K562 (cell line): Measurements from ENCODE around the gene YTHDF1. TPM values are rescaled to one million over a fixed set of nuclear protein-coding genes. Genes with fewer than 3 reads are reported as not detected.
A peak's percentile ranks its signal among the peaks of the same experiment; 100 is the strongest.

Experiments
- ATAC-seq: fragments of 200-7000 bp; cut with Tn5 transposase; 3 replicates; pipeline ENCODE4 v1.9.1; 2020; ENCODE audit warnings: moderate library complexity
- BruUV-seq: library from RNA; stranded (reverse); fragments of 400-500 nt; replicated peaks from 2 replicates; lab custom pipeline; 2021; lab: Mats Ljungman, UMichigan
- CTCF ChIA-PET: fragments of 300-600 bp; formaldehyde crosslinking; extraction: SDS; loops from one replicate; lab custom pipeline; 2021; ENCODE audit warnings: low intra/inter-chr PET ratio; lab: Yijun Ruan, JAX
- POLR2A ChIA-PET: fragments of 300-600, 350-650 bp; sonication (Branson Sonifier 250); formaldehyde crosslinking; extraction: SDS; loops from one replicate; lab custom pipeline; 2021; ENCODE audit warnings: antibody characterized with exemption, inconsistent platforms; lab: Yijun Ruan, JAX
- DNase-seq, 4 experiments: peaks; one replicate each; pipeline versions ENCODE4 v3.0.0 to v3.0.0-alpha.2; 2011 to 2018; ENCODE audit warnings: low spot score in 3 of 4, mixed read lengths in 3 of 4; ENCODE audit errors: extremely low read depth in 1 of 4
- FAIRE-seq: peaks from 2 replicates; lab custom pipeline; 2011; peaks lifted over from hg19 to GRCh38; lab: Jason Lieb, UNC
- H2AFZ ChIP-seq: 2 replicates; pipeline ENCODE4 v1.6.0; 2011; ENCODE audit warnings: low read depth, low read length, control low read depth, inconsistent platforms
- H3K27ac ChIP-seq: fragments of 200-600 bp; 3 replicates; pipeline ENCODE4 v1.8.0; 2011; ENCODE audit warnings: low read depth, mild to moderate bottlenecking, control low read depth, inconsistent platforms, low read length, moderate library complexity, mixed read lengths; ENCODE audit errors: extremely low read depth
- H3K27me3 ChIP-seq, 2 experiments: fragments of 300-600 bp in 1 of 2; 2 replicates in 1 of 2; 3 replicates in 1 of 2; pipeline versions ENCODE4 v1.6.0 to v1.8.0; 2011; ENCODE audit warnings: inconsistent platforms in 2 of 2, low read length in 2 of 2, mild to moderate bottlenecking in 1 of 2, mixed read lengths in 1 of 2, moderate library complexity in 1 of 2; ENCODE audit not compliant: control insufficient read depth in 2 of 2, insufficient read depth in 2 of 2
- H3K36me3 ChIP-seq: fragments of 300-600 bp; 3 replicates; pipeline ENCODE4 v1.8.0; 2011; ENCODE audit warnings: mild to moderate bottlenecking, low read length, inconsistent platforms; ENCODE audit not compliant: control insufficient read depth, insufficient read depth
- H3K4me1 ChIP-seq, 2 experiments: fragments of 200-600 bp in 1 of 2; replicated peaks in 1 of 2; 2 replicates in 1 of 2; 3 replicates in 1 of 2; pipeline versions ENCODE4 v1.5.1 to v1.8.0; 2011; ENCODE audit warnings: inconsistent platforms in 2 of 2, low read length in 2 of 2, mild to moderate bottlenecking in 1 of 2, mixed read lengths in 1 of 2, moderate library complexity in 1 of 2; ENCODE audit not compliant: control insufficient read depth in 2 of 2, insufficient read depth in 2 of 2
- H3K4me2 ChIP-seq: 2 replicates; pipeline ENCODE4 v1.6.1; 2011; ENCODE audit warnings: low read length, control low read depth, inconsistent platforms, mixed read lengths; ENCODE audit not compliant: insufficient read depth
- H3K4me3 ChIP-seq: fragments of 200-600 bp; sonication (generic), shearing (Covaris generic); 2 replicates; pipeline ENCODE4 v1.5.1; 2016; ENCODE audit warnings: control low read depth, inconsistent platforms
- H3K79me2 ChIP-seq: fragments of 200-600 bp; 3 replicates; pipeline ENCODE4 v1.8.0; 2011; ENCODE audit warnings: low read length, inconsistent platforms; ENCODE audit not compliant: control insufficient read depth, insufficient read depth
- H3K9ac ChIP-seq, 2 experiments: 2 replicates each; pipeline versions ENCODE4 v1.6.0 to v1.6.1; 2011; ENCODE audit warnings: low read depth in 2 of 2, low read length in 2 of 2, control low read depth in 1 of 2, inconsistent platforms in 1 of 2, mild to moderate bottlenecking in 1 of 2, mixed read lengths in 1 of 2; ENCODE audit not compliant: insufficient read depth in 1 of 2
- H3K9me1 ChIP-seq: one replicate; pipeline ENCODE4 v1.6.0; 2011; ENCODE audit warnings: inconsistent platforms, mild to moderate bottlenecking, low read length, moderate library complexity; ENCODE audit not compliant: control insufficient read depth, insufficient read depth
- H3K9me3 ChIP-seq: replicated peaks from 2 replicates; pipeline ENCODE4 v1.5.1; 2011; ENCODE audit warnings: low read depth, low read length, inconsistent platforms; ENCODE audit not compliant: control insufficient read depth, insufficient read depth
- H4K20me1 ChIP-seq: replicated peaks from 2 replicates; pipeline ENCODE4 v1.6.1; 2011; ENCODE audit warnings: low read length, inconsistent platforms, mixed read lengths; ENCODE audit not compliant: control insufficient read depth, insufficient read depth
- BRCA1 ChIP-seq, 2 experiments: fragments of 450-650 bp in 1 of 2; sonication (generic) in 1 of 2; formaldehyde crosslinking in 1 of 2; IDR thresholded peaks; 2 replicates each; pipeline versions ENCODE4 v1.5.0 to v1.6.1; 2017 to 2020; ENCODE audit warnings: mild to moderate bottlenecking in 1 of 2, missing genetic modification reagents in 1 of 2
- CBX8 ChIP-seq: fragments of 200-600 bp; sonication (generic); IDR thresholded peaks from 2 replicates; pipeline ENCODE4 v1.6.1; 2012; ENCODE audit warnings: borderline replicate concordance, mixed run types, low read depth, mild to moderate bottlenecking, moderate library complexity, mixed read lengths, low read length, control low read depth, inconsistent platforms; ENCODE audit not compliant: poor library complexity, severe bottlenecking; ENCODE audit errors: extremely low read depth
- CEBPB ChIP-seq: fragments of 450-650 bp; IDR thresholded peaks from 2 replicates; pipeline ENCODE4 v1.6.1; 2016; ENCODE audit warnings: missing genetic modification characterization, missing compliant biosample characterization
- CSDE1 ChIP-seq, 2 experiments: fragments of 450-650 bp; IDR thresholded peaks; 2 replicates each; pipeline ENCODE4 v1.6.1; 2016; ENCODE audit warnings: mild to moderate bottlenecking in 1 of 2
- GABPA ChIP-seq: fragments of 200-800 bp; sonication (Bioruptor generic); conservative IDR thresholded peaks from 2 replicates; pipeline ENCODE4 v1.6.1; 2016; ENCODE audit warnings: low read depth, missing genetic modification characterization, missing compliant biosample characterization
- KLF13 ChIP-seq: fragments of 450-650 bp; IDR thresholded peaks from 2 replicates; pipeline ENCODE4 v1.6.1; 2016; ENCODE audit warnings: missing genetic modification characterization, low read depth, mild to moderate bottlenecking, missing compliant biosample characterization, moderate library complexity, borderline replicate concordance
- L3MBTL2 ChIP-seq: fragments of 450-650 bp; IDR thresholded peaks from 2 replicates; pipeline ENCODE4 v1.6.1; 2016; ENCODE audit warnings: mild to moderate bottlenecking, moderate library complexity
- NCOA6 ChIP-seq: fragments of 450-650 bp; IDR thresholded peaks from 2 replicates; pipeline ENCODE4 v1.6.1; 2017; ENCODE audit warnings: mild to moderate bottlenecking
- NONO ChIP-seq, 2 experiments: fragments of 200-400 bp in 1 of 2; fragments of 450-650 bp in 1 of 2; formaldehyde crosslinking in 1 of 2; IDR thresholded peaks; 2 replicates each; pipeline ENCODE4 v1.6.1; 2017; ENCODE audit warnings: low read depth in 2 of 2, mild to moderate bottlenecking in 2 of 2, moderate library complexity in 2 of 2, low read length in 1 of 2
- TBL1XR1 ChIP-seq, 2 experiments: IDR thresholded peaks; 2 replicates each; pipeline ENCODE4 v1.6.1; 2012; ENCODE audit warnings: improper control_type of control experiment in 2 of 2, low read length in 2 of 2, mild to moderate bottlenecking in 1 of 2
- XRCC5 ChIP-seq: fragments of 200-400 bp; formaldehyde crosslinking; IDR thresholded peaks from 2 replicates; pipeline ENCODE4 v1.6.1; 2017; ENCODE audit warnings: low read depth, mild to moderate bottlenecking, low read length
- ZNF277 ChIP-seq: fragments of 250-450 bp; sonication (Bioruptor Pico); IDR thresholded peaks from 2 replicates; pipeline ENCODE4 v1.8.0; 2022; ENCODE audit warnings: inconsistent platforms, mild to moderate bottlenecking, moderate library complexity, borderline replicate concordance
- ZNF3 ChIP-seq: fragments of 250-450 bp; sonication (Bioruptor Pico); IDR thresholded peaks from 2 replicates; pipeline ENCODE4 v1.5.0; 2021; ENCODE audit warnings: mild to moderate bottlenecking, moderate library complexity
- ZNF583 ChIP-seq: fragments of 250-450 bp; sonication (Bioruptor Pico); IDR thresholded peaks from 2 replicates; pipeline ENCODE4 v1.4.0; 2020
- ZNF584 ChIP-seq: fragments of 200-800 bp; sonication (Bioruptor generic); IDR thresholded peaks from 2 replicates; pipeline ENCODE4 v1.6.1; 2016; ENCODE audit warnings: low read depth, mild to moderate bottlenecking, missing genetic modification characterization, missing compliant biosample characterization
- WGBS: fragments of 100-300 bp; shearing (Covaris generic); methylation state at CpG from one replicate; pipeline ENCODE4 v1.1.6; 2016; ENCODE audit warnings: low coverage, mixed read lengths; ENCODE audit not compliant: insufficient coverage; ENCODE audit errors: missing lambda C conversion rate; 5-methylcytosine and 5-hydroxymethylcytosine counted together
- in situ Hi-C: fragments of 300-500 bp; cut with MboI; formaldehyde crosslinking; loops from 4 replicates; pipeline ENCODE4 v1.15.0; 2018; ENCODE audit warnings: inconsistent platforms, mixed read lengths
- intact Hi-C: fragments of 100-400 bp; cut with micrococcal nuclease; formaldehyde crosslinking; loops from 2 replicates; pipeline ENCODE4 v1.14.2; 2022
- polyA plus RNA-seq, 8 experiments: library from polyadenylated mRNA; depleted of rRNA in 4 of 8; stranded (reverse) in 5 of 8; unstranded in 3 of 8; fragments of >200 nt; fragmentation: Nextera tagmentation in 2 of 8; fragmentation: Illumina TruSeq in 1 of 8; extraction: Ambion mirVana in 2 of 8; extraction: Trizol in 1 of 8; gene quantifications; 2 replicates each; pipeline versions ENCODE4 v1.2.1 to v1.2.3, GENCODE V29; 2011 to 2014; ENCODE audit warnings: inconsistent platforms in 1 of 8, missing spikeins in 1 of 8
- total RNA-seq, 7 experiments: library from RNA; depleted of rRNA in 6 of 7; stranded (reverse); fragments of >200 nt in 6 of 7; fragmentation: Illumina TruSeq in 2 of 7; extraction: Trizol in 2 of 7; gene quantifications; 2 replicates each; pipeline versions ENCODE4 v1.2.1 to v1.2.3, GENCODE V29; 2011 to 2021; ENCODE audit warnings: low replicate concordance in 1 of 7

YTHDF1 gene
- total and polyA plus RNA-seq, 9 of the 15 experiments (the other 6 are each of a cell fraction or from before 2014, with no cell fraction given), result 10.1 to 42.4 (median 27.8) TPM

- no peak for TF ChIP-seq XRCC5
- TF ChIP-seq CBX8, result no peak
- no peak for TF ChIP-seq ZNF3 (CRISPR knock-in tag)
- TF ChIP-seq ZNF584, result no peak
- no peak for TF ChIP-seq BRCA1 (IDR thresholded peaks at IDR 0.05)
- no peak for TF ChIP-seq BRCA1 (CRISPR knock-in tag; IDR thresholded peaks at IDR 0.05)
- TF ChIP-seq CEBPB (tag), result no peak
- no peak for TF ChIP-seq TBL1XR1 (IDR thresholded peaks at IDR 0.05; ENCODE audit: low read length in 2 of 2)
- no peak for TF ChIP-seq CSDE1 (IDR thresholded peaks at IDR 0.05)
- TF ChIP-seq ZNF277 (CRISPR knock-in tag), result no peak
- TF ChIP-seq NONO (IDR thresholded peaks at IDR 0.05; ENCODE audit: low read depth in 2 of 2, low read length in 1 of 2), result no peak
- TF ChIP-seq ZNF583 (CRISPR knock-in tag), result no peak
- no peak for TF ChIP-seq KLF13 (tag)
- TF ChIP-seq NCOA6, result no peak
- TF ChIP-seq GABPA (tag), result no peak
- TF ChIP-seq L3MBTL2, result no peak
- H4K20me1 ChIP-seq, result peaks cover 40% of the 10 kb centered on the region
- no peak overlapping the region for H3K4me2 ChIP-seq
- intact Hi-C loops (no loop called here), in situ Hi-C loops (no loop called here)
- no peaks in the 10 kb centered on the region for H3K9me3 ChIP-seq
- WGBS, result 62% methylated on average over 21 of the region's 21 CpGs
- peak overlapping the region in 1 of 2 experiments; percentile 35; a peak in 1 of 4 replicates for H3K9ac ChIP-seq
- no peak overlapping the region for H3K27ac ChIP-seq
- POLR2A ChIA-PET, result interaction anchor here (0.9 to 1.3 kb wide), 3 partner anchors 14 to 22 kb away, joined by 4 to 5 read pairs (median 5); no protein-coding TSS in a partner anchor
- FAIRE-seq (no peak), DNase-seq (no peak), ATAC-seq (no peak)
- CTCF ChIA-PET, result no interaction called here
- no peak overlapping the region for H2AFZ ChIP-seq
- peaks cover 5% of the 10 kb centered on the region for H3K9me1 ChIP-seq
- H3K27me3 ChIP-seq, result peaks cover 0 to 5% of the 10 kb centered on the region in 2 experiments; a peak in 1 of 5 replicates
- no peak overlapping the region for H3K4me3 ChIP-seq
- BruUV-seq, result no TSS peak
- peaks cover 30% of the 10 kb centered on the region for H3K36me3 ChIP-seq
- peaks cover 8 to 15% of the 10 kb centered on the region in 2 experiments; a peak in 4 of 5 replicates for H3K4me1 ChIP-seq
- H3K79me2 ChIP-seq, result peaks cover 20% of the 10 kb centered on the region
These were observed 23.2 kb downstream of the YTHDF1 start for GRCh38 chr20:63192721-63193120.
